DMS79 (cell line): ENCODE measurements around the gene OIT3.

Source experiments
- DNase-seq: peaks from one replicate; lab custom pipeline; 2025; lab: John Stamatoyannopoulos, UW

Gene OIT3

DNA sequence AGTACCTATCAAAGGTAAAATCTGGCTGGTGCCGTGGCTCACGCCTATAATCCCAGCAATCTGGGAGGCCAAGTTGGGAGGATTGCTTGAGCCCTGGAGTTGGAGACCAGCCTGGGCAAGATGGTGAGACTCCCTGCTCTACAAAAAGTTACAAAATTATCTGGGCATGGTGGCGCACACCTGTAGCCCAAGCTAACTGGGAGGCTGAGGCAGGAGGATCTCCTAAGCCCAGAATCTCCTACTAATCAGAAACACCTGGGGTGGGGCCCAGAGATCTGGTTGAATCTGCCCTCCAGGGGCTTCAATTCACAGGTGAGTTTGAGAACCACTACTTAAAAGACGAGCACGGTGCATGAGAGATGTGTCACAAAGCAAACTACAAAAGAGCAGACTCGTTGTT is 58.6 kb downstream of the OIT3 start:
- no peak for DNase-seq

DNA sequence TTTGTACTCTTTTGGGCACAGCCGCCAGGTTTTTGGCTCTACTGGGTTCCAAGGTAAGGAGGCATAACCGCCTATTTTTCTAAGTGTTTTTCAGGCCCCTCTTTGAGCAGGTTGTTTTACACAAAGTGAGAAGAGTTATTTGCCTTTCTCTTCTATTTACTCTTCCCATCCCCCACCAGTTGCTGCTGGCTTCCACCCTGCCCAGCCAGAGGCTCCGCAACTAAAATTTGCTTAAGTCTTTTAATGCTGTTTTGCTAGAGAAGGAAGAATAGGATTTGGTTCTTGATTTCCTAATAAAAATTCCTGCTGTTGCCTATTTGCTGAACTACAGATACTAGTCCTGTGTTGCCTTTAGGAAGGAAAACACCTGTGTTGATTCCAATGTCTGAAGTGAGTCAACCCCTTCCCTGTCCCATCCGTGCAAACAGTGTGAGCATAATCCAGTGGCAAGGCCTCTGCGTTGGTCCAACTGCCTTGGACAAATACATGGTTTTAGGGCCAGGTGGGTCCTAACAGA is 59.2 kb downstream of the OIT3 start:
- DNase-seq = no peak

DNA sequence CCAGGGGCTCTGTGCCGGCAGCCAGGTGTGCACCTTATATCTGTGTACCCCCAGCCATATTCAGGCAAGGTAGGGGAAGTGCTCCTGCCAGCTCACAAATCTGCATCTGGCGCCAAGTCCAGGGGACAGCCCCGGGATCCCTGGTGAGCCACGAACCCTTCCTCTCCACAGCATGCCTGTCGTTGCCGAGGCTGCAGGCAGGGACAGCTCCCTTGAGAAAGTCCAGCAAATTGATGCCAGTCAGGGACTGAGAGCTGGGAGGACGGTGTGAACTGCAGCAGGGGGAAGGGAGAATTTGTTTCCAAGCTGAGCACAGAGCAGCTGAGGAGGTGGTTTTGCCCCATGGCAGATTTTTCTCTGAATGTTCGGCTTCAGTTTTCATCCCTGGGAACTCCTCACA is 60.1 kb downstream of the OIT3 start:
- DNase-seq = no peak

DNA sequence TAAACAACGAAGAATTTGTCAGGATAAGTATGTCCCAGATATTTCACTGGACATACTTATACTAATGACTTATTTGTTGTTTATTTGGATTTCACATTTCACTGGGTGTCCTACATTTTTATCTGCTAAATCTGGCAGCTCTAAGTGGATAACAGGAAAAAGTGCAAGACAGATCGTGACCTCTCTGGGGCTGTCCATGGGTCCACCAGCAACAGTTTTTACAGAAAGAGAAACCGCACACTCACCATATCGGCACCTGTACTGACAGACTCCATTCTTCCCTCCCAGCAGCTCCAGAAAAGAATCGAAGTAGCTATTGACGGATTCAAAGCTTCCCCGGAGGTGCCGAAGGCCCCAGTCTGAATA is 60.7 kb downstream of the OIT3 start:
- no peak for DNase-seq

DNA sequence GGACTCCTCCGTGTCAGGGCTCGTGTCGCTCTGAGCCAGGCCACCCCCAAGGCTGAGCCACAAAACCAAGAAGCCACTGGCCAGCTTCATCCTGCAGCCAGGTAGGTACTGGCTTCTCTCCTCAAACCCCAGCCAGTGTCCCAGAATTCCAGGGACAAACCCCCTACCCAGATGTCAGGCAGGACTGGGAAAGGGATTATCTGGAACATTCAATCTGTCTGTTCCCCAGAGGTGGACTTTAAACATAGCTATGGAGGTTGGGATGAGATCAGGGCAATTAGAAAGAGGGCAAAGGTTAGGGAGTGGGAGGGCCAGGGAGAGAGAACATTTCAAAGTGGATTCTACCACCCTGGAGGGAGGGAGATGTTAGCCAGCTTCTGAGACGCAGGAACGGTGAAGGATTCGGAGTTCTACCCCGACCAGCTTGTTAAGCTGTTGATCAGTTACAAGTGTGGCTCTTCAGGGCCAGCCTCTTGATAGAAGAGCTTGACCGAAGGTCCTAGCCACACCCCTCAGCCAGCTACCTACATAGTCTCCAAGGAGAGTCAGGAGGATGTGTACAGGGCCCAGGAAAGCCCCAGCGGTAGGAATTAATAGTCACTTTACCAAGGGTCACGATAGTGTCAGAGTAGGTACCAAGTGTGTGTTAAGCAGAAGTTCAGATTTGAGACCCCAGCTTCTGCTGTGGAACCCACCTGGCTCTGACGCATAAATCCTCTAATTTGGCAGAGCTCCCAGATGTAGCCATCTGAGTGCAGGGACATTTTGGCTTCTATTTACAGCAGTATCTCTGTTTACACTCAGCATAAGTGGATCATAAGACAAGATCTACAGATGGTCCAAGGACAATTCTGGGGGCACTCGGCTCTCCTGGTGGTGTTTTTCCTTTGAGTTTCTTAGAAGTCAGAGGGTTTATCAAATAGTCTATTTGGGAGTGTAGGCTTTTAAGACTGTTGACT is 61.3 kb downstream of the OIT3 start, which contains the start of gene PLA2G12B:
PLA2G12B (minus strand) TSS at position 211 of the 959 bp plus-strand sequence; CDS start at position 90, 121 bp downstream.
- DNase-seq = peak; percentile 86

DNA sequence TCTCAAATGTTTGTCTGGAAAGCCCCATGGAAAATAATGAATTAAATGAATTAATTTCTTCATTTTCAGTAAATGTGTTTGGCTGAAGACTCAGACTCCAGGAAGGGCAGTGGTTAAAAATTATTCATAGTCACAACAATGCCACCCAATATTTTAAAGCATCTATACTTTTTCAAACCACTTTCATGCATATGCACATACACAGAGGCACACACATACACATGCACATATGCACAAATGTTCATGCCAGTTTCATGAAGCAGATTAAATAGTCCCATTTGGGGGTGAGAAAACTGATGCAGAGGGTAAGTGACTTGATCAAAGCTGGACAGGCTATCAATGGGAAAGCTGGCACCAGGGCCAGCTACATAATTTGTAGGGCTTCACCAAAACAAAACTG is 62.5 kb downstream of the OIT3 start:
- DNase-seq = no peak

DNA sequence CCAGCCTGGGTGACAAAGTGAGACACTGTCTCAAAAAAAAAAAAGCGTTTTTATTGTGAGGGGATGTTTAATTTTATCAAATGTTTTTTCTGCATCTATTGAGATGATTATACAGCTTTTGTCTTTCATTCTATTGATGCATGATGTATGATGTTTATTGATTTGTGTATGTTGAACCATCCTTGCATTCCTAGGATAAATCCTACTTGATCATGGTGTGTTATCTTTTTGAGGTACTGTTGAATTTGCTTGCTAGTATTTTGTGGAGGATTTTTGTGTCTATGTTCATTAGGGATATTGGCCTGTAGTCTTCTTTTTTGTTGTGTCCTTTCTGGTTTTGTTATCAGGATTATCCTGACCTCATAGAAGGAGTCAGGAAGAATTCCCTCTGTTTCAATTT is 83.3 kb downstream of the OIT3 start:
- DNase-seq = no peak

DNA sequence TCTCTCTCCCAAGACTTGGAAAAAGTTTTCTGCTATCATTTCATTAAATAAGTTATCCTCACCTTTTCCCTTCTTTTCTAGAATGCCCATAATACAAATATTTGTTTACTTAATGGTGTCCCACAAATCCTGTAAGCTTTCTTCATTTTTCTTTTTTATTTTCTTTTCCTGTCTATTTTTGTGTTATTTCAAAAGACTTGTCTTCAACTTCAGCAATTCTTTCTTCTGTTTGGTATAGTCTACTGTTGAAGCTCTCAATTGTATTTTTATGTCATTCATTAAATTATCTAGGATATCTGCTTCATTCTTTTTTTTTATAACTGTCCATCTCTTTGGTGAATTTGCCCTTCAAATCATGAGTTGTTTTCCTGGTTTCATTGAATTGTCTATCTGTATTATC is 86.2 kb downstream of the OIT3 start:
- DNase-seq = no peak

DNA sequence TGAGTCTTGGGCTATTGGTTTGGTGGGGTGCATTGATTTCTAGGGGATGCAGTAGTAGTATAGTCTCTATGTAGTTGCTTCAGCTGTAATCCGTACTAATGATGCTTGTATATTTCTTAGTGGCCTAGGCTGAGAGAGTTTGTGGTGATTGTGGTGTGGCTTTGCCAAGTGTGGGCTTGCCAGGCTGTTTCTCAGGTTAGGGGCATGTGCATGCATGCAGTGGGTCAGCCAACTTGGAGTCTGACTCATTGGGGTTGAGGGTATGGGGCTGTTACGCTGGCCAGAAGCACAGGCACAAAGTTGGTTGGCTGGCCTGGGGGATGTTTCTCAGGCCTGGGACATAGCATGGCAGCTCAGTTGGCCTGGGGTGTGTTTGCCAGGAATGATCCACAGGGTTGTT is 86.8 kb downstream of the OIT3 start:
- DNase-seq = no peak

DNA sequence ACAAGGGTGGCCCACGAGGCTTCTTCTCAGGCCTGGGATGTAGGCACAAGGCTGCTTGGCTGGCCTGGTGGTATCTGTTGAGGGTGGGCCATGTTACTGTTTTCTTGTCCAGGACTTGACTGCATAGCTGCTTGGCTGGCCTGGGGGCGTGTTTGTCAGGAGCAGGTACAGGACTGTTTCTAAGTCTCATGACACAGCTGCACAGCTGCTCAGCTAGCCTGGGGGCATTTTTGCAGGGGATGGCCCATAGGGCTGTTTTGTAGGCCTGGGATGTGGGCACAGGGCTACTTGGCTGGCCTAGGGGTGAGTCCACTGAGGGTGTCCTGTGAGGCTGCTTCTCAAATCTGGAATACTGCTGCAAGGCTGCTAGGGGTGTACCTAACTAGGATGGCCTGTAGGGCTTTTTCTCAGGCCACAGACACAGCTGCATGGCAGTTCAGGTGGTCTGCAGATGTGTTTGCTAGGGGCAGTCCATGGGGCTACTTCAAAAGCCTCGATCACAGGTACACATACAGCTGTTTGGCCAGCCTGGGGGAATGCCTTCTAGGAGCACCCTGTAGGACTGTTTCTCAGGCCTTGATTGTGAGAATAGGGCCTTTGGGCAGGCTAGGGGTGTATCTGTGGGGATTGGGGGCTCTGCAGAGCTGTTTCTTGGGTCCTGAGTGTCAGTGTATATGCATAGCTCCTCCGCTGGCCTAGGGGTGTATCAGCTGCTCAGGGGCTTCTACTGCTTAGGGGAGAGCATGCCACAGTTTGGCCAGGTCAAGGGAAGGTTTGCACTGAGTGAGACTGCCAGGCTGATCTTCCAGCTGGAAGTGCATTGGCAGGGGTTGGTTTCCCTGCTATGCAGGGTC is 87.7 kb downstream of the OIT3 start:
- DNase-seq = no peak

DNA sequence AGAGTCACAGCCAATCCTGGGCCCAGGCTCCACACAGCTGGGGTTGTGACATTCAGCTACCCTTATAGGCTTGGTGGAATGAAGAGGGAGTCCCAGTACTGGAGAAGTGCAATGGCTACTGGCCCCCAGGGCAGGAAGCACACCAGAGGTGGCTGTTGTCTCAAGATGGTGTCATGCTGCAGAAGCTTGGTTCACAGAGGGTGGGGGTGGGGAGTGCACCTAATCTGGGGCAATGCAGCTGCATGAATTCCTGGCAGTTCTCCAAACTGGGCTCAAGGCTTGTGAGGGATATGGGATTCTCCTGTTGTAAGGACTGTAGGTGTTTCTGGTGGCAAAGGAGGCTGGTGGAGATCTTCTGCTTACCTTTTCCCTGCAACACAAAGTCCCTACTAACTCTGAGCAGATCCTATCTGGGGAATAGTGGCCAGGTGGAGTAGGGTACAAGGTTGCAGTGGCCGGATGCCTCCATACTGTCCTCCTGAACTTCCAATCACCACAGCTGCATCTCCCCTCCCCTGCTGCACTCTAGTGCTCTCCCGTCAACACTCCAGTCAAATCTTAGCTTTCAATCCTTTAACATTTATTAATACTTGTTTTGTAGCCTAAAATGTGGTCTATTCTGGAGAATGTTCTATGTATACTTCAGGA is 88.5 kb downstream of the OIT3 start:
- no peak for DNase-seq
